H1 (cell line): ENCODE measurements around the gene TMEM132A. TPM values are rescaled to one million over a fixed set of nuclear protein-coding genes. Genes with fewer than 3 reads are reported as not detected.

Experiments
- CTBP2 ChIP-seq: IDR thresholded peaks from 2 replicates; pipeline ENCODE4 v1.7.0; 2011; ENCODE audit warnings: borderline replicate concordance, mild to moderate bottlenecking, moderate library complexity, mixed read lengths, low read length; ENCODE audit not compliant: insufficient read depth, insufficient read length
- RFX5 ChIP-seq: IDR thresholded peaks from 2 replicates; pipeline ENCODE4 v1.6.1; 2011; ENCODE audit warnings: low read depth, low read length, improper control_type of control experiment, borderline replicate concordance
- SAP30 ChIP-seq: fragments of 300-600 bp; sonication (generic); IDR thresholded peaks from 2 replicates; pipeline ENCODE4 v1.7.1; 2012; ENCODE audit warnings: low read length, moderate library complexity, mild to moderate bottlenecking, inconsistent platforms; ENCODE audit not compliant: insufficient read depth, insufficient replicate concordance
- SRF ChIP-seq: IDR thresholded peaks from 2 replicates; pipeline ENCODE4 v1.6.1; 2011; ENCODE audit warnings: mild to moderate bottlenecking, low read depth, low read length, moderate library complexity
- TEAD4 ChIP-seq: IDR thresholded peaks from 2 replicates; pipeline ENCODE4 v1.6.1; 2012; ENCODE audit warnings: low read depth, low read length, inconsistent platforms, mixed read lengths
- polyA plus RNA-seq, 7 experiments: library from polyadenylated mRNA; depleted of rRNA in 3 of 7; stranded (reverse) in 5 of 7; unstranded in 2 of 7; fragments of >200 nt in 5 of 7; fragments of 200-250 nt in 2 of 7; gene quantifications; 1 replicate in 5 of 7; 2 replicates in 1 of 7; 4 replicates in 1 of 7; pipeline versions ENCODE4 v1.2.1 to v1.2.3, GENCODE V29; 2011 to 2013; ENCODE audit warnings: missing spikeins in 2 of 7, mixed read lengths in 2 of 7
- total RNA-seq: library from RNA; stranded (reverse); fragmentation: NEBNext Ultra II Directional; extraction: Animal tissue kit (Norgen Biotek cat#: 25700); gene quantifications from 2 replicates; pipeline ENCODE4 v1.2.1, GENCODE V29; 2021

TMEM132A gene
- total and polyA plus RNA-seq, 2 of the 8 experiments (the other 6 are each of a cell fraction or from before 2014, with no cell fraction given) = 46.6 to 97.9 TPM

DNA sequence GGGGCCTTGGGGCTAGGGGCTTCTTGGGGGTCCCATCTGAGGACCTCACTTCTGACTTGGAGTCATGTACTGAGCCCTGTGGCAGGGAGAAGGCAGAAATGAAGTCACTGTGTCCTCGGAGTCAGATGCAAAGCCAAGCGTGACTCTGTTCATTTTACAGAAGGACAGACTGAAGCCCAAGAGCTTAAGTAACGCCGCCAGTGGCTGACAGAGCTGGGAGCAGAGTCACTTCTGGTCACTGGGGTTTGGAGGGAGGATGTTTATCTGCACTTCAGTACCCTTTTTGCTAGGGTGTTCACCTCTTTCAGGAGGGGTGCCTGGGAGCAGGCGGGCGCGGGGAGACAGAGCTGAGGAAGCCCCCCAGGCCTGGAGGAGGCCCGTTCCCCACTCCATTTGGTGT lies 57.9 kb downstream of the TMEM132A start (continued):
- TF ChIP-seq CTBP2 (no peak), RFX5 (no peak), SRF (no peak), TEAD4 (no peak), SAP30 (no peak)
